Measurements from ENCODE around the gene GZMM.

GZMM gene

DNA sequence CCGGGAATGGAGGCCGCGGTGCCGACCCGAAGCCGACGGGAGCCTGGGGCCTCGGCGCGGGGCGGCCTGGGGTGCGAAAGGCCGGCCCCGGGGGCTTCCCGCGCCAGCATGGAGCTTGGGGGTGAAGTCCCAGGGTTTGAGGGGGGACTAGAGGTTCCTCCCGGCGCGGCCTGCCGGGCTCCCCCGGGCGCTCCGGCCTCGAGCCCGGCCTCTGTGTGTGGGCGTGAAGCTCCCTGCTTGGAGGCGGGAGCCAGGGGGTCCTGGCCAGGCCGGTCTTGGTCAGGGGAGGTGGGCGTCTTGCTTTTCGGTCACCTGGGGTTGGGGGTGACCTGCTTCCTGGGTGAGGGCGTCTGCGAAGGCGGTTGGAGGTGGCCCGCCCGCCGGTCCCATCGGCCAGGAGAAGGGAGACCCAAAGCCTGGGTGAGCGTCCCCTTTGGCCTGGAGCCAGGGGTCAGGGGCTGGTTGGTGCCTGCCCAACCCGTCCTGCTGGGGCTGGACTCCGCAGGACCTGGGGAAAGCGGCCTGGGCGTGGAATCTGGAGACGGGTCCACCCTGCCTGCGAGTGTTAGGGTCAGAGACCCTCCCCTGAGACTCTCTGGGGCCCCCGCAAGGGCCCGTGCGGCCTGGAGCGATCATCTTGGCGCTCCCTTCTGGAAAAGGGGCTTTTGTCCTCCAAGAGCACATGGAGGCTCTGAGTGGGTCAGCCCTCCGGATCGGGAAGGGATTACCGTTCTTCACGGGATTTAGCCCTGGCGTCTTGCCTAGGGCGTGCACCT is 29.1 kb downstream of the GZMM start:
- TF ChIP-seq PAX5 (IDR thresholded peaks at IDR 0.05; ENCODE audit: insufficient read depth, low read length, severe bottlenecking), result no peak
- TF ChIP-seq POU2F2 (IDR thresholded peaks at IDR 0.05; ENCODE audit: low read depth, low read length), result no peak
- TF ChIP-seq POLR2A (IDR thresholded peaks at IDR 0.05; ENCODE audit: low read depth, low read length), result no peak
- TF ChIP-seq TAF1 (IDR thresholded peaks at IDR 0.05; ENCODE audit: low read depth, low read length), result no peak
- TF ChIP-seq SPI1 (IDR thresholded peaks at IDR 0.05; ENCODE audit: low read depth, low read length), result no peak
- no peak for TF ChIP-seq POLR2AphosphoS5 (IDR thresholded peaks at IDR 0.05; ENCODE audit: low read depth, low read length)
- DNase-seq (ENCODE audit: insufficient read length, low spot score) (no peak), FAIRE-seq (peak; percentile 64)

- FAIRE-seq (peak; percentile 35), DNase-seq (ENCODE audit: insufficient read length, low spot score) (no peak)
- no peak for TF ChIP-seq POLR2AphosphoS5 (IDR thresholded peaks at IDR 0.05; ENCODE audit: low read depth, low read length)
- no peak for TF ChIP-seq PAX5 (IDR thresholded peaks at IDR 0.05; ENCODE audit: insufficient read depth, low read length, severe bottlenecking)
- TF ChIP-seq SPI1 (IDR thresholded peaks at IDR 0.05; ENCODE audit: low read depth, low read length), result no peak
- TF ChIP-seq POLR2A (IDR thresholded peaks at IDR 0.05; ENCODE audit: low read depth, low read length), result no peak
- TF ChIP-seq TAF1 (IDR thresholded peaks at IDR 0.05; ENCODE audit: low read depth, low read length), result no peak
- no peak for TF ChIP-seq POU2F2 (IDR thresholded peaks at IDR 0.05; ENCODE audit: low read depth, low read length)
Measured at GRCh38 chr19:573519-573825, 29.6 kb downstream of the GZMM start.

DNA sequence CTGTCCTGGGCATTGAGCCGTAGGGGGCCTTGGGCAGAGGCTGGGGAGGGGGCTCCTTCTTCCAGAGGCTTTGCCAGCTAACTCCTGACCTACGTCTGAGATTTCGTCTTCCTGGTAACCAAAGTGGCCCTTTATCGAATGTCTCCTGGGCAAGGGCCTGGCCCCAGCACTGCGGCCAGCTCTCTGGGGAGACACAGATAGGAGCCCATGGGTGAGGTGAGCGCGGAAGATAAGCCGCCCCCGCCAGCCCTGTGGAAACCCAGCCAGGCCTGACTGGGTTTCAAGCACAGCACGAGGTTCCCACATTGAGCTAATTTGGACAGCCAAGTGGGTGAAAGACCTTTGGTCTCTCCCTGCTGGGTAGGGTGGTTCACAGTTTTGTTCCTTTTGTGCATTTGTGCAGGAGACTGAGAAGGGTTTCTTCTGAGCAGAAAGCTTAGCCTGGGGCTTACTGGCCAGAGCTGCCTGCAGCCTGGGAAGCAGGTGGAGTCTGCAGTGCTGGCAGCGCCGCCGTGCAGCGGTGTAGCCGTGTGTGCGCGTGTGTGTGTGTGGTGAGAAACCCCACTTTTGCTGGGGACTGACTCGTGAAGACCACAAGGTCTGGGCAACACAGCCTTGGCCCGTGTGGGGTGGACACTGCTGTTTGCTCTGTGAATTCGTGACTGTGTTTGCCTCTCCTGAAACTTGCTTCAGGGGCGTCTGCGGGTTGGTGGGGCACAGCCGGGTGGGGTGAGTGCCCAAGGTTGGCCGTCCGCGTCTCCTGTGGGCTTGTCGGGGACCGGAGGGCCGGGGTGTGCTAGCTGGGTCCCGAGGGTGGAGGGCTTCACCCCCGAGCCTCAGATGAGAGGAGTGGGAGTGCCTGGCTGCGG is 31.0 kb downstream of the GZMM start:
- TF ChIP-seq POLR2A (IDR thresholded peaks at IDR 0.05; ENCODE audit: low read depth, low read length), result no peak
- no peak for TF ChIP-seq SPI1 (IDR thresholded peaks at IDR 0.05; ENCODE audit: low read depth, low read length)
- TF ChIP-seq PAX5 (IDR thresholded peaks at IDR 0.05; ENCODE audit: insufficient read depth, low read length, severe bottlenecking), result peak; percentile 90
- no peak for TF ChIP-seq POLR2AphosphoS5 (IDR thresholded peaks at IDR 0.05; ENCODE audit: low read depth, low read length)
- FAIRE-seq, result peak; percentile 78
- no peak for DNase-seq (ENCODE audit: insufficient read length, low spot score)

DNA sequence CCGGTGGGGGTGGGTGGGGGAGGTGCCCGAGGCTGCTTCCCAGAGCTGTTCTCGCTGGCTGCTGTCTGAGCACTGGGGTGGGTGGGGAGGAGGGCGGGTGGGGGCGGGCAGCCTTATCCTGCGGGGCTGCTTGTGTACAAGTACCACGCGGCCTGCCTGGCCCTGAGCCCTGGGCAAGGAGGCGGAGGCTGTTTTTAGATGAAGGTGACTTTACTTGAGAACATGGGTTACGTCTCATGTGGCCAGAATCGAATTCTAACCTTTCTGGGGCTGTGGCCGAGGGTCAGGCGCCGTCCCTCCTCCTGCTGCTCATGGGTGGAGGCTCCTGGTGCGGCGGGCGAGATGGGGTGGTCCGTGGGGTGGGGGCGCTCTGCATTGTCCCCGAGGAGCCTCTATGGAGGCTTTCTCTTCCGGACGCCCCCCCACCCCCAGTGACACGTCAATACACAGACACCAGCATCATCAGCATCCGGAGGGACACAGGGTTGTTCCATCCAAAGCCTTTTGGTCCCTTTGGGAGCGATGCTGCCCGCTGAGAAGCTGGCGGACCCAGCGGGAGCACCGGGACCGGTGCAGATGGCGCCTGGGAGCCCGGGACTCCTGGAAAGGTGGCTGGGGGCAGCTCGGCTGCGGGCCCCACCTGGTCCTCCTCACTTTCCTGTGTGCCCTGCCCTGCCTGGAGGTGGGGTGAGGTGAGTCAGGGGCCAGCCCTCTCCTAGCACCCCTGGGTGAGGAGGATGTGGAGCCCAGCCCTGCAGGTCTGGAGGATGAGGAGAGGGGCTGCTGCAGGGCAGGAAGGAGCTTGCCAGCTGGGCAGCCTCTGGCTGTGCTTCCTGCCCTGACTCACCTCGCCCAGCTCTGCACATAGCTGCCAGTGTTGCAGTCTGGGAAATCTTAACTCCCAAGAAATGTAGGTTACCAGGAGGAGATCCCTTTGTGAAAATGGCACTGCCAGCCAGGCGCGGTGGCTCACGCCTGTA is 32.0 kb downstream of the GZMM start:
- TF ChIP-seq TAF1 (IDR thresholded peaks at IDR 0.05; ENCODE audit: low read depth, low read length), result no peak
- DNase-seq (ENCODE audit: insufficient read length, low spot score) (no peak), FAIRE-seq (no peak)

GRCh38 chr19:576768-577438 is 33.0 kb downstream of the GZMM start:
- TF ChIP-seq POLR2AphosphoS5 (IDR thresholded peaks at IDR 0.05; ENCODE audit: low read depth, low read length), result no peak
- TF ChIP-seq SPI1 (IDR thresholded peaks at IDR 0.05; ENCODE audit: low read depth, low read length), result no peak
- no peak for TF ChIP-seq PAX5 (IDR thresholded peaks at IDR 0.05; ENCODE audit: insufficient read depth, low read length, severe bottlenecking)
- TF ChIP-seq TAF1 (IDR thresholded peaks at IDR 0.05; ENCODE audit: low read depth, low read length), result no peak
- TF ChIP-seq POLR2A (IDR thresholded peaks at IDR 0.05; ENCODE audit: low read depth, low read length), result no peak
- TF ChIP-seq POU2F2 (IDR thresholded peaks at IDR 0.05; ENCODE audit: low read depth, low read length), result no peak
- FAIRE-seq, result no peak

DNA sequence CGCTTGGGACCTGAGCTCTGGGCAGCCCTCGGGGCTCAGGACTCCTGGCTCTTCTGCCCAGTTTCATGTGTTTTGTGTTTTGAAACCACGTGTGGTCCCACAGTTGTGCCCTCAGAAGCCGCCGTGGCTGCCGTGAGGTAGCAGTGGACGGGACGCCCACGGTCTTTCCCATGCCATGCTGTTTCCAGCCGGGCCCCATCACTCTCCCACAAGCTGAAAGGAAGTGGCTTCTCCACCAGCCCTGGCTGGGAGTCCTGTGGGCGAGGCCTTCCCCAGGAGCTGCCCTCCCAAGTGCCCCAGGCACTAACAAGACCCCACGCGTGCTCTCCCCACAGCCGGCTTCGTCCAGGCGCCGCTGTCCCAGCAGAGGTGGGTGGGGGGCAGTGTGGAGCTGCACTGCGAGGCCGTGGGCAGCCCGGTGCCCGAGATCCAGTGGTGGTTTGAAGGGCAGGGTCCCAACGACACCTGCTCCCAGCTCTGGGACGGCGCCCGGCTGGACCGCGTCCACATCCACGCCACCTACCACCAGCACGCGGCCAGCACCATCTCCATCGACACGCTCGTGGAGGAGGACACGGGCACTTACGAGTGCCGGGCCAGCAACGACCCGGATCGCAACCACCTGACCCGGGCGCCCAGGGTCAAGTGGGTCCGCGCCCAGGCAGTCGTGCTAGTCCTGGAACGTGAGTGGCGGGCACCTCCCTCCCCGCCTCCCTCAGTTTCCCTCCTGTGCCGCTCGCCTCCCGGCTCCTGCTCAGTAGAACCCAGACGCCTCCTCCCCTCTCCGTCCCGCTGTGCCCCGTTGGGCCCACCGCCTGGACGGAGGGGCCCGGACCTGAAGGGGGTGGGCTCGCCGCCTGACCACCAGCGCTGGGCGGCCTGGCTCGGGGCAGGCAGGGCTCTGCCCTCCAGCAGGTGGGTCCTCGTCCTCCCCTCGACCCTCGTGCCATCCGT is 33.9 kb downstream of the GZMM start:
- FAIRE-seq, result no peak
- TF ChIP-seq POLR2AphosphoS5 (IDR thresholded peaks at IDR 0.05; ENCODE audit: low read depth, low read length), result no peak
- no peak for TF ChIP-seq SPI1 (IDR thresholded peaks at IDR 0.05; ENCODE audit: low read depth, low read length)
- TF ChIP-seq TAF1 (IDR thresholded peaks at IDR 0.05; ENCODE audit: low read depth, low read length), result no peak
- TF ChIP-seq POLR2A (IDR thresholded peaks at IDR 0.05; ENCODE audit: low read depth, low read length), result no peak
- no peak for TF ChIP-seq PAX5 (IDR thresholded peaks at IDR 0.05; ENCODE audit: insufficient read depth, low read length, severe bottlenecking)
- TF ChIP-seq POU2F2 (IDR thresholded peaks at IDR 0.05; ENCODE audit: low read depth, low read length), result no peak
- DNase-seq (ENCODE audit: insufficient read length, low spot score), result no peak

More at GRCh38 chr19:576768-577438, 33.0 kb downstream of the GZMM start:
- no peak for DNase-seq (ENCODE audit: insufficient read length, low spot score)

GRCh38 chr19:579111-579841 is 35.4 kb downstream of the GZMM start:
- DNase-seq (ENCODE audit: insufficient read length, low spot score) (no peak), FAIRE-seq (no peak)
- TF ChIP-seq POLR2AphosphoS5 (IDR thresholded peaks at IDR 0.05; ENCODE audit: low read depth, low read length), result no peak
- TF ChIP-seq POU2F2 (IDR thresholded peaks at IDR 0.05; ENCODE audit: low read depth, low read length), result no peak
- TF ChIP-seq SPI1 (IDR thresholded peaks at IDR 0.05; ENCODE audit: low read depth, low read length), result no peak
- no peak for TF ChIP-seq POLR2A (IDR thresholded peaks at IDR 0.05; ENCODE audit: low read depth, low read length)
- no peak for TF ChIP-seq TAF1 (IDR thresholded peaks at IDR 0.05; ENCODE audit: low read depth, low read length)
- TF ChIP-seq PAX5 (IDR thresholded peaks at IDR 0.05; ENCODE audit: insufficient read depth, low read length, severe bottlenecking), result no peak
